Measurements from ENCODE around the gene VWA2.
"Not testable (repeated sequence)": the region's sequence is repeated elsewhere in the genome, so short reads cannot be mapped to it uniquely, and the experiment has no call there.

The VWA2 gene

DNA sequence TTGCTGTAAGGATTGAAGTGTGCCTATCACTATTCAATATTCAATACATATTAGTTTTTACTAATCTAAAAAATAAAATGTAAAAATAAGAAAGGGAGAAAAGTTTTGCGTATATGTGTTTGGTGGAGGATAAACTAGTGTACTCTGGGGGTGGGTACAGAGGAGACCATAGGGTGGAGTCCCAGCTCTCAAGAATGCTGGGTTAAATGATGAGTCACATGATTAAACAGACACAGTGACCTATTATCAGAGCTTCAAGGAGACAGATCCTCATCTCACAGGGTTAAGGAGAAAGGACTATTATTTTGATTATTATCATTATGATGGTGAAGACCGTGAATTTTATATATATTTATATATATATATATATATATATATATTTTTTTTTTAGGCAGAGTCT, 87.7 kb downstream of the VWA2 start:
- TF ChIP-seq, protein P1, sequence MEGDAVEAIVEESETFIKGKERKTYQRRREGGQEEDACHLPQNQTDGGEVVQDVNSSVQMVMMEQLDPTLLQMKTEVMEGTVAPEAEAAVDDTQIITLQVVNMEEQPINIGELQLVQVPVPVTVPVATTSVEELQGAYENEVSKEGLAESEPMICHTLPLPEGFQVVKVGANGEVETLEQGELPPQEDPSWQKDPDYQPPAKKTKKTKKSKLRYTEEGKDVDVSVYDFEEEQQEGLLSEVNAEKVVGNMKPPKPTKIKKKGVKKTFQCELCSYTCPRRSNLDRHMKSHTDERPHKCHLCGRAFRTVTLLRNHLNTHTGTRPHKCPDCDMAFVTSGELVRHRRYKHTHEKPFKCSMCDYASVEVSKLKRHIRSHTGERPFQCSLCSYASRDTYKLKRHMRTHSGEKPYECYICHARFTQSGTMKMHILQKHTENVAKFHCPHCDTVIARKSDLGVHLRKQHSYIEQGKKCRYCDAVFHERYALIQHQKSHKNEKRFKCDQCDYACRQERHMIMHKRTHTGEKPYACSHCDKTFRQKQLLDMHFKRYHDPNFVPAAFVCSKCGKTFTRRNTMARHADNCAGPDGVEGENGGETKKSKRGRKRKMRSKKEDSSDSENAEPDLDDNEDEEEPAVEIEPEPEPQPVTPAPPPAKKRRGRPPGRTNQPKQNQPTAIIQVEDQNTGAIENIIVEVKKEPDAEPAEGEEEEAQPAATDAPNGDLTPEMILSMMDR (IDR thresholded peaks at IDR 0.05; ENCODE audit: low read depth, low read length): no peak

DNA sequence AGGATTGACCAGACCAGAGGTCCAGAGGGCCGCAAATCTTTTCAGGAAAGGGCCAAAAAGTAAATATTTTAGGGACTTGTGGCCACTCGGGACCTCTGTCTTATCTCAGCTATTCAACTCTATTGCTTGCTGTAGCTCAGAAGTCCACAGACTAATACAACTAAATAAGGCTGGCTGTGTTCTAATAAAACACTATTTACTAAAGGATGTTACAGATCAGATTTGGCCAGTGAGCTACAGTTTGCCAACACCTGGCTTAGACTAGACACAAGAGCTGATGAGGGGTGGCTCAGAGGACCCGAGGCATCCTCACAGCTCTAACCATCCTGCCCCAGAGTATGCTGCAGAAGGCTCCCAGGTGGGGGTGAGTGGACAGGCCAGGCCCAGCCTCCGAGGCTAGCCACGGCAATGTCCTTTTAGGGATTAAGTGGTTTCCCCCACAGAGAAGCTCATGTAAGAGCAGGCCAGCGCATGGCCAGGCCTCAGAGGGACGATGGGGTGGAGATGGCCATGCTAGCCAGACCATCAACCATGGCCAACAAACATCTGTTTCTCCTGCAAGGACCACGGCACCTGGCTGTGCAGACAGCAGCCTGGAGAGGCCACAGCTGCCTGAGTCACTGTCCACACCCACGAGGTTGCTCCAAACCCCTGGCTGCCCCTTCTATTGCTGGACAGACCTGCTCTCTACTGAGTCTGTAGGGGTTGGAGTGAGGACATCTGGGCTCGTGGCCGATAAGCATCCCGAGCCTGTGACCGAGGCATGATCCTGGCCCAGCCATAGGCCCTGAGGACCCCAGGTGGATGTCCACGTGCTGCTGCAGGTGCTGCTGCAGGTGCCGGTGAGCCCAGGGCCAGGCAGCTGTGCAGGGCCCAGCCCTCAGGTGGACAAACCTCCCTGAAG, 88.7 kb downstream of the VWA2 start:
- TF ChIP-seq, protein P1 (IDR thresholded peaks at IDR 0.05; ENCODE audit: low read depth, low read length): no peak
- no peak overlapping the region for H3K4me3 ChIP-seq (ENCODE audit: low read depth, low read length)

More for the DNA sequence above, 87.7 kb downstream of the VWA2 start:
- H3K4me3 ChIP-seq (ENCODE audit: low read depth, low read length): no peak overlapping the region

DNA sequence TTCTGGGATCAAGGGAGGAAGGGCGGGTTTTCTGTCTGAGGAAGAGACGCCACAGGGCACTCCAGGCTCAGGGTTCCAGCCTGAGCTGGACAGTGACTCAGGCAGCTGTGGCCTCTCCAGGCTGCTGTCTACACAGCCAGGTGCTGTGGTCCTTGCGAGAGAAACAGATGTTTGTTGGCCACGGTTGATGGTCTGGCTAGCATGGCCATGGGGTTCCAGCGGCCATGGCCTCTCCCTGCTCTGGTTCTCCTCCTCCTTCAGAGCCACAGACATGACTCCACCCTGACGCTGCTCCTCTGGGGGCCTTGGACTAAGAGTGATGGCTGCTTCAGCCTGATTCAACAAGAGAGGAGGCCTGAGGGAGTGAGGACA, 89.4 kb downstream of the VWA2 start:
- no peak overlapping the region for H3K4me3 ChIP-seq (ENCODE audit: low read depth, low read length)
- TF ChIP-seq, protein P1 (IDR thresholded peaks at IDR 0.05; ENCODE audit: low read depth, low read length): no peak

DNA sequence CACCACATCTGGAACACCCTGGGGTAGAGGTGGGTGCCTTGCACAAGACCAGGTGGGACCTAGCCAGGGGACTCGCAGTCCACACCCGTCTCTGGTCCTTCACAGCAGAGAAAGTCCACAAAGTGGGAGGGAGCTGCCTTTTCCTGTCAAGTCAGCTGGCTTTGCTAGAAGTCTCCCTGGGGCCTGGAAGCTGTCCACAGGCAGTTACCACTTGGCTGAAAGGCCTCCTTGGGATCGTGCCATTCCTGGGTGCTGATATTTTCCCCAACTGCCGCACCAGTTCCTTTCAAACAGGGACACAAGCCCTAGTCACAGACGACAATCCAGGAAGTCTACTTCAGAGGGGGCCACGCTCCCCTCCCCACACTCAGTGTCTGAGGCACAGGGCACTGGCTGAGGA, 89.8 kb downstream of the VWA2 start:
- no peak overlapping the region for H3K4me3 ChIP-seq (ENCODE audit: low read depth, low read length)
- TF ChIP-seq, protein P1 (IDR thresholded peaks at IDR 0.05; ENCODE audit: low read depth, low read length): no peak

DNA sequence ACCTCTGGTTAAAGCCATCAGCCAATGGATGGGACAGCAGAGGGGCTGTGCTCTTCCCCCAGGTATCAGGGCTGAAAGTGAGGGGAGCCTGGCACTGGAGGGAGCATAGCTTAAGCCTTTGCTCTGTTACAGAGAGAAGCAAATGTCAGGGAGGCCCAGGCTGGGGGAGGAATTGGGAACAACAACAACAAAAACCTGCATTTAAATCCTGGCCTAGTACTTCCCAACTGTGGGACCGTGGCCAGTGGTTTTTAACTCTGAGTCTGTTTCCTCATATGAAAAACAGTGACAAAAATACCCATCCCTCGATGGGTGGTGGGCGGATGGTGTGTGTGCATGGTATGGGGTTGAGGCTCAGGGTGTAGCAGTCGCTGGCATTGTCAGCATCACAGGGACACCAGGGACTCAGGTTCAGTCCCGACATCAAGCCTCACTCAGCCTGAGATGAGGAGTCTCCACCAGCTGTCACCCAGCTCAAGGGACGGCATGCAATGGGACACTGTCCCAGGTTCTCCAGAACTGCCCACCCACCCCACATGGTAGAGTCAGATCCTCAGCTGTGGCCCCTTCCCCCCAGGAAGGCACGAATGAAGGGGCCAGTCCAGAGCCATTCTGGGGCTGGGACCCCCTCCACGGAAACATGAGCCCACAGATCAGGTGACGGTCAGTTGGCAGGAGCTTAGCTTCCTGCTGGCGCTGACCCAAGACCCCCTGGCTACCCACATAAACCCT, 90.7 kb downstream of the VWA2 start:
- TF ChIP-seq, protein P1 (IDR thresholded peaks at IDR 0.05; ENCODE audit: low read depth, low read length): no peak
- no peak overlapping the region for H3K4me3 ChIP-seq (ENCODE audit: low read depth, low read length)

DNA sequence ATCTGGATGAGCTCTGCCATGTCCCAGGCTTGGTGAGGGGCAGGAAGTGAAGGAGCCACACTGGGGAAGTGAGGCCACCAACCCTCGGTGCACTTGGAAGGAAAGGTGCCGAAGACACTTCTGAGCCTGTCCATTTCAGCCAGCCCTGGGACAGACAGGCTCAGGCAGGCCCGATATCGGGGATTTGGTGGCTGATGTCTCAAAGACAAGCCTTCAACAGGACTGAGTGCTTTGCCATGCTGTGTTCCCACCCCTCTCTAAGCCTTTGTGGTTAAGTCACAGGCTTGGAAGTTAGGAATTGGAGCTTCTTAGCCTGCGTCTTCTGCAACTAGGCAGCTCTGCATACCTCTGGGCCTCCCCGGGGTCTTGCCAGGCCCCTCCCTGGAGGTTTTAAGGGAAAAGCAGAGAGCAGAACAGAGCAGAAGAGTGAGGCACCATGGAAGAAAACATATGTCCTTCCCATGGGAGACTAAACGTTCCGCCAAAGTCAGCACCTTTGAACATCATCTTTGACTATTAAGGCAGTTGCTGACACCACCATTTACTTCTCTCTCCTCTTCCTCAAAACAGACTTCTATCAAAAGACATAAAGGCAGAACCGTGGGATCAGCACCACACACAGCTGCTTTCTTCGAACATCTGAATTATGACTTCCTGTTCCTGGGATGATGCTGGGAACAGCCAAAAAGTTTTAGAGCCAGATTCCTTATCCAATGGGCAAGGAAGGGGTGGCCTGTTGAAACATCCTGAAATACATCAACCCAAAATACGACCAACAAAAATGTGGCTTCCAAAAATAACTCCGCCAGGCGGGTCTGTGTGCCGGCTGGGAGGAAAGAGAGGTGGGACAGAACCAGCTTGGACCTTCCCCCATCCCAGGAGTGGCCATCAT, 93.5 kb downstream of the VWA2 start:
- TF ChIP-seq, protein P1 (IDR thresholded peaks at IDR 0.05; ENCODE audit: low read depth, low read length): no peak
- no peak overlapping the region for H3K4me3 ChIP-seq (ENCODE audit: low read depth, low read length)

DNA sequence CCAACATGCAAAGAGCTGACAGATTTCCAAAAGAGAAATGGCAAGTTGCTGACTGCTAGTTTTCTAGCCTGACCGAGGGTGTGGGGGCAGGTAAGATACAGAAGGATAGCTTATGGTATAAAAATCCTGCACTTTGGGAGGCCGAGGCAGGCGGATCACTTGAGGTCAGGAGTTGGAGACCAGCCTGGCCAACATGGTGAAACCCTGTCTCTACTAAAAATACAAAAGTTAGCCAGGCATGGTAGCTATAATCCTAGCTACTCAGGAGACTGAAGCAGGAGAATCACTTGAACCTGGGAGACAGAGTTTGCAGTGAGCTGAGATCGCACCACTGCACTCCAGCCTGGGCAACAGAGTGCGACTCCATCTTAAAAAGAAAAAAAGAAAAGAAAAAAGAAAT, 94.4 kb downstream of the VWA2 start:
- H3K4me3 ChIP-seq (ENCODE audit: low read depth, low read length): not testable (repeated sequence)
